ENCODE results near the gene RFC5.

DNA sequence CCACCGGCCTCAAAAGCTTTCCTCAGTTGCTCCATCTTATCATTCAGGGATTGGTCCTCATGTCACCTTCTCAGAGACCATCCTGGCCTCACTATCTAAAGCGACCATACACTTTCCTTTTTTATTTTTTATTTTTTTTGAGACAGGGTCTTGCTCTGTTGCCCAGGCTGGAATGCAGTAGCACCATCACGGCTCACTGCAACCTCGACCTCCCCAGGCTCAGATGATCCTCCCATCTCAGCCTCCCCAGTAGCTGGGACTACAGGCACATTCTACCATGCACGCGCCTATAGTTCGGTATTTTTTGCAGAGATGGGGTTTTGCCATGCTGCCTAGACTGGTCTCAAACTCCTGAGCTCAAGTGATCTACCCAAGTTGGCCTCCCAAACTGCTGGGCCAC, 41.7 kb downstream of the RFC5 start:
- no peak for TF ChIP-seq CTCF (IDR thresholded peaks at IDR 0.05)
- no peak for TF ChIP-seq POLR2A (IDR thresholded peaks at IDR 0.05)

Measured in gastroesophageal sphincter (tissue), 3 donors.